Trophoblast cell (in vitro differentiated cells and primary cell): ENCODE results near the gene DNAJC18.
"Not testable (repeated sequence)": the region's sequence is repeated elsewhere in the genome, so short reads cannot be mapped to it uniquely, and the experiment has no call there.

Experiments used
- DNase-seq, 2 donors: peaks; one replicate each; pipeline ENCODE4 v3.0.0-alpha.2; 2016
- H2AFZ ChIP-seq: 2 replicates; pipeline ENCODE4 v1.6.1; 2013; ENCODE audit warnings: low read length, moderate library complexity, mild to moderate bottlenecking; ENCODE audit not compliant: insufficient read depth, poor library complexity
- H2AK5ac ChIP-seq: 2 replicates; pipeline ENCODE4 v1.6.1; 2013; ENCODE audit warnings: mild to moderate bottlenecking, low read length
- H2BK120ac ChIP-seq: 2 replicates; pipeline ENCODE4 v1.6.1; 2013; ENCODE audit warnings: low read length, mild to moderate bottlenecking, moderate library complexity; ENCODE audit not compliant: insufficient read depth, poor library complexity
- H2BK12ac ChIP-seq: 2 replicates; pipeline ENCODE4 v1.6.1; 2013; ENCODE audit warnings: mild to moderate bottlenecking, low read length, moderate library complexity
- H2BK5ac ChIP-seq: 2 replicates; pipeline ENCODE4 v1.6.1; 2013; ENCODE audit warnings: low read length, low read depth, moderate library complexity, mild to moderate bottlenecking; ENCODE audit not compliant: poor library complexity
- H3K14ac ChIP-seq: 2 replicates; pipeline ENCODE4 v1.6.1; 2013; ENCODE audit warnings: mild to moderate bottlenecking, low read length
- H3K18ac ChIP-seq: 2 replicates; pipeline ENCODE4 v1.6.1; 2013; ENCODE audit warnings: mild to moderate bottlenecking, low read length
- H3K23ac ChIP-seq: 2 replicates; pipeline ENCODE4 v1.6.1; 2013; ENCODE audit warnings: low read length
- H3K27ac ChIP-seq: 2 replicates; pipeline ENCODE4 v1.5.1; 2013; ENCODE audit warnings: low read depth, mild to moderate bottlenecking, inconsistent platforms, low read length, moderate library complexity
- H3K27me3 ChIP-seq: 2 replicates; pipeline ENCODE4 v1.6.1; 2013; ENCODE audit warnings: inconsistent platforms, mild to moderate bottlenecking, low read length, moderate library complexity; ENCODE audit not compliant: insufficient read depth
- H3K36me3 ChIP-seq, 2 experiments: 1 replicate in 1 of 2; 2 replicates in 1 of 2; pipeline ENCODE4 v1.6.1; 2013; ENCODE audit warnings: low read length in 2 of 2, mild to moderate bottlenecking in 2 of 2, moderate library complexity in 1 of 2; ENCODE audit not compliant: insufficient read depth in 2 of 2, control insufficient read depth in 1 of 2
- H3K4ac ChIP-seq: 2 replicates; pipeline ENCODE4 v1.6.1; 2013; ENCODE audit warnings: low read depth, mild to moderate bottlenecking, low read length, moderate library complexity
- H3K4me1 ChIP-seq, 2 experiments: 1 replicate in 1 of 2; 2 replicates in 1 of 2; pipeline ENCODE4 v1.6.1; 2013; ENCODE audit warnings: low read length in 2 of 2, mild to moderate bottlenecking in 2 of 2, moderate library complexity in 1 of 2; ENCODE audit not compliant: insufficient read depth in 2 of 2, control insufficient read depth in 1 of 2
- H3K4me2 ChIP-seq: 2 replicates; pipeline ENCODE4 v1.6.1; 2013; ENCODE audit warnings: inconsistent platforms, mild to moderate bottlenecking, low read length, moderate library complexity
- H3K4me3 ChIP-seq: 2 replicates; pipeline ENCODE4 v1.5.1; 2013; ENCODE audit warnings: mild to moderate bottlenecking, low read depth, low read length, inconsistent platforms
- H3K79me1 ChIP-seq: one replicate; pipeline ENCODE4 v1.6.1; 2013; ENCODE audit warnings: low read length
- H3K79me2 ChIP-seq: 2 replicates; pipeline ENCODE4 v1.6.1; 2013; ENCODE audit warnings: low read length, mild to moderate bottlenecking; ENCODE audit not compliant: control insufficient read depth, insufficient read depth, poor library complexity
- H3K9ac ChIP-seq: 2 replicates; pipeline ENCODE4 v1.6.1; 2013; ENCODE audit warnings: mild to moderate bottlenecking, low read length
- H3K9me3 ChIP-seq: 2 replicates; pipeline ENCODE4 v1.6.1; 2013; ENCODE audit warnings: low read depth, mild to moderate bottlenecking, control low read depth, inconsistent platforms, low read length; ENCODE audit not compliant: insufficient read depth
- H4K12ac ChIP-seq: 2 replicates; pipeline ENCODE4 v1.6.1; 2013; ENCODE audit warnings: low read depth, mild to moderate bottlenecking, low read length, moderate library complexity
- H4K8ac ChIP-seq: 2 replicates; pipeline ENCODE4 v1.6.1; 2013; ENCODE audit warnings: low read depth, mild to moderate bottlenecking, low read length, moderate library complexity
- H4K91ac ChIP-seq: one replicate; pipeline ENCODE4 v1.6.1; 2013; ENCODE audit warnings: low read depth, mild to moderate bottlenecking, low read length, moderate library complexity
- WGBS: extraction: QIAGEN DNeasy Blood & Tissue Kit; methylation state at CpG from one replicate; pipeline ENCODE4 v1.1.7; 2013; ENCODE audit warnings: missing lambda C conversion rate; ENCODE audit not compliant: insufficient read length, insufficient coverage; ENCODE audit errors: extremely low coverage; 5-methylcytosine and 5-hydroxymethylcytosine counted together

Gene DNAJC18

GRCh38 chr5:139388198-139388821 is 51.0 kb downstream of the DNAJC18 start:
- Histone ChIP-seq H3K79me1 (peaks cover 5% of the 10 kb centered on the region), H3K27me3 (peaks cover 12% of the 10 kb centered on the region), H3K79me2 (peaks cover 4% of the 10 kb centered on the region), H3K9me3 (no peaks in the 10 kb centered on the region), H2BK120ac (no peak overlapping the region), H3K4me1 (peaks cover 8 to 30% of the 10 kb centered on the region in 2 experiments), H3K4me3 (no peak overlapping the region), H3K18ac (no peak overlapping the region), H3K9ac (no peak overlapping the region), H3K4me2 (no peak overlapping the region), H3K27ac (no peak overlapping the region), H2AK5ac (no peak overlapping the region), H3K36me3 (no peaks in the 10 kb centered on the region), H3K14ac (no peak overlapping the region), H4K91ac (peak overlapping the region; percentile 7), H2BK12ac (no peak overlapping the region), H2AFZ (no peak overlapping the region), H4K8ac (no peak overlapping the region), H3K23ac (no peak overlapping the region), H3K4ac (no peak overlapping the region), H4K12ac (no peak overlapping the region), H2BK5ac (no peak overlapping the region)
- no CpG with 5 or more reads among the region's 8 CpGs for WGBS
- no peak for DNase-seq

GRCh38 chr5:139387611-139388197 is 51.6 kb downstream of the DNAJC18 start:
- Histone ChIP-seq H3K14ac (no peak overlapping the region), H2BK12ac (no peak overlapping the region), H2AFZ (no peak overlapping the region), H3K9ac (no peak overlapping the region), H2AK5ac (no peak overlapping the region), H4K8ac (no peak overlapping the region), H3K4me1 (peaks cover 8 to 25% of the 10 kb centered on the region in 2 experiments), H3K79me1 (peaks cover 5% of the 10 kb centered on the region), H3K4me3 (no peak overlapping the region), H4K91ac (peak overlapping the region; percentile 10), H2BK120ac (no peak overlapping the region), H3K18ac (no peak overlapping the region), H3K9me3 (no peaks in the 10 kb centered on the region), H3K79me2 (peaks cover under 1% of the 10 kb centered on the region), H4K12ac (no peak overlapping the region), H2BK5ac (no peak overlapping the region), H3K23ac (no peak overlapping the region), H3K36me3 (no peaks in the 10 kb centered on the region), H3K27ac (no peak overlapping the region), H3K4me2 (no peak overlapping the region), H3K27me3 (peaks cover 6% of the 10 kb centered on the region), H3K4ac (no peak overlapping the region)
- WGBS: no CpG with 5 or more reads among the region's 10 CpGs
- DNase-seq: no peak

DNA sequence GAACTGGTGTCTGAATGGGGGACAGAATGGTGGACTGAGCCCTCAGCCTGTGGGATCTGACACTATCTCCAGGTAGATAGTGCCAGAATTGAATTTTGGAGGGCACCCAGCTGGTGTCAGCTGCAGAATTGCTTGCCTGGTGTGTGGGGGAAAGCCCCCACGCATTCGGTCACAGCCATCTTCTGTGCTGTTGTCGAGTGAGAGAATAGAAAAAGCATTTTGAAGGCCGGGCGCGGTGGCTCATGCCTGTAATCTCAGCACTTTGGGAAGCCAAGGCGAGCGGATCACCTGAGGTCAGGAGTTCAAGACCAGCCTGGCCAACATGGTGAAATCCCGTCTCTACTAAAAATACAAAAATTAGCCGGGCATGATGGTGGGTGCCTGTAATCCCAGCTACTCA is 52.4 kb downstream of the DNAJC18 start:
- H3K18ac ChIP-seq, H2BK12ac ChIP-seq, H3K14ac ChIP-seq, H3K27ac ChIP-seq, H3K36me3 ChIP-seq, H3K27me3 ChIP-seq, H3K79me1 ChIP-seq, H2BK120ac ChIP-seq, H2AFZ ChIP-seq, H3K4ac ChIP-seq, H3K4me2 ChIP-seq, H3K9ac ChIP-seq, H2BK5ac ChIP-seq, H3K9me3 ChIP-seq, H3K79me2 ChIP-seq, H4K8ac ChIP-seq, H4K12ac ChIP-seq, H3K23ac ChIP-seq, H3K4me3 ChIP-seq, DNase-seq, H2AK5ac ChIP-seq: not testable (repeated sequence)
- WGBS: no CpG with 5 or more reads among the region's 10 CpGs
- H3K4me1 ChIP-seq: peaks cover 8 to 18% of the 10 kb centered on the region in 2 experiments
- peak overlapping the region; percentile 49 for H4K91ac ChIP-seq

GRCh38 chr5:139386050-139386438 is 53.3 kb downstream of the DNAJC18 start:
- H3K36me3 ChIP-seq: no peaks in the 10 kb centered on the region
- no peak overlapping the region for H3K14ac ChIP-seq
- no peak overlapping the region for H2AFZ ChIP-seq
- H3K27ac ChIP-seq: peak overlapping the region; percentile 40
- WGBS: no CpG with 5 or more reads among the region's 5 CpGs
- H2BK12ac ChIP-seq: no peak overlapping the region
- peaks cover 5% of the 10 kb centered on the region for H3K79me1 ChIP-seq
- H3K4me3 ChIP-seq: no peak overlapping the region
- peak overlapping the region; percentile 5 for H2BK120ac ChIP-seq
- H3K18ac ChIP-seq: no peak overlapping the region
- H2AK5ac ChIP-seq: no peak overlapping the region
- H3K27me3 ChIP-seq: no peaks in the 10 kb centered on the region
- H3K4ac ChIP-seq: no peak overlapping the region
- H3K9me3 ChIP-seq: no peaks in the 10 kb centered on the region
- no peaks in the 10 kb centered on the region for H3K79me2 ChIP-seq
- no peak overlapping the region for H3K23ac ChIP-seq
- H3K4me2 ChIP-seq: no peak overlapping the region
- no peak overlapping the region for H2BK5ac ChIP-seq
- no peak overlapping the region for H4K91ac ChIP-seq
- H3K4me1 ChIP-seq: peaks cover 5 to 17% of the 10 kb centered on the region in 2 experiments
- H4K8ac ChIP-seq: no peak overlapping the region
- H3K9ac ChIP-seq: no peak overlapping the region
- H4K12ac ChIP-seq: no peak overlapping the region
- peak in 1 of 2 donors; percentile 30 for DNase-seq
